HepG2 (cell line): Measurements from ENCODE around the gene TUBA4B. TPM values are rescaled to one million over a fixed set of nuclear protein-coding genes. Genes with fewer than 3 reads are reported as not detected.

Experiments used
- ELF1 ChIP-seq: sonication (generic); formaldehyde crosslinking; IDR thresholded peaks from 2 replicates; pipeline ENCODE4 v1.4.0; 2020; ENCODE audit warnings: missing genetic modification reagents
- HINFP ChIP-seq: sonication (generic); formaldehyde crosslinking; IDR thresholded peaks from 2 replicates; pipeline ENCODE4 v1.4.0; 2020; ENCODE audit warnings: low read depth, mild to moderate bottlenecking, missing genetic modification reagents
- HMGXB4 ChIP-seq, 2 experiments: sonication (generic) in 1 of 2; formaldehyde crosslinking in 1 of 2; IDR thresholded peaks; 2 replicates each; pipeline versions ENCODE4 v1.4.0 to v1.6.1; 2018 to 2020; ENCODE audit warnings: missing genetic modification reagents in 2 of 2, borderline replicate concordance in 1 of 2, low read depth in 1 of 2, mild to moderate bottlenecking in 1 of 2, missing biosample characterization in 1 of 2
- KDM1A ChIP-seq: IDR thresholded peaks from 2 replicates; pipeline ENCODE4 v1.6.1; 2016; ENCODE audit warnings: missing compliant biosample characterization
- MAFG ChIP-seq: sonication (generic); formaldehyde crosslinking; IDR thresholded peaks from 2 replicates; pipeline ENCODE4 v1.5.1; 2020; ENCODE audit warnings: mild to moderate bottlenecking, missing genetic modification reagents
- MIXL1 ChIP-seq: IDR thresholded peaks from 2 replicates; pipeline ENCODE4 v1.6.1; 2016
- MXD1 ChIP-seq: sonication (generic); formaldehyde crosslinking; IDR thresholded peaks from 2 replicates; pipeline ENCODE4 v1.4.0; 2020; ENCODE audit warnings: mild to moderate bottlenecking, missing genetic modification reagents
- NFAT5 ChIP-seq: sonication (generic); formaldehyde crosslinking; IDR thresholded peaks from 2 replicates; pipeline ENCODE4 v1.4.0; 2020; ENCODE audit warnings: missing genetic modification reagents
- ZFP91 ChIP-seq: sonication (generic); formaldehyde crosslinking; IDR thresholded peaks from 2 replicates; pipeline ENCODE4 v1.9.0; 2022; ENCODE audit warnings: missing genetic modification reagents, mild to moderate bottlenecking, borderline replicate concordance
- ZNF101 ChIP-seq: sonication (generic); formaldehyde crosslinking; IDR thresholded peaks from 2 replicates; pipeline ENCODE4 v1.4.0; 2020; ENCODE audit warnings: mild to moderate bottlenecking, low read depth, missing genetic modification reagents, borderline replicate concordance
- ZNF296 ChIP-seq: sonication (generic); formaldehyde crosslinking; conservative IDR thresholded peaks from 2 replicates; pipeline ENCODE4 v1.5.0; 2020; ENCODE audit warnings: mild to moderate bottlenecking, missing genetic modification reagents
- ZNF512B ChIP-seq: sonication (generic); formaldehyde crosslinking; IDR thresholded peaks from 2 replicates; pipeline ENCODE4 v1.5.1; 2020; ENCODE audit warnings: missing genetic modification reagents, mild to moderate bottlenecking, borderline replicate concordance
- ZNF589 ChIP-seq: sonication (generic); formaldehyde crosslinking; conservative IDR thresholded peaks from 2 replicates; pipeline ENCODE4 v1.8.0; 2022; ENCODE audit warnings: mild to moderate bottlenecking, moderate library complexity, missing genetic modification reagents
- polyA plus RNA-seq, 8 experiments: library from polyadenylated mRNA; depleted of rRNA in 3 of 8; stranded (reverse) in 7 of 8; unstranded in 1 of 8; fragments of >200 nt; fragmentation: Illumina TruSeq in 4 of 8; extraction: Trizol in 4 of 8; gene quantifications; 2 replicates each; pipeline versions ENCODE4 v1.2.1 to v1.2.3, GENCODE V29; 2011 to 2016; ENCODE audit warnings: low read depth in 4 of 8, missing spikeins in 1 of 8, mixed read lengths in 1 of 8; ENCODE audit not compliant: insufficient read depth in 1 of 8
- total RNA-seq, 5 experiments: library from RNA; depleted of rRNA; stranded (reverse); fragments of >200 nt; fragmentation: Illumina TruSeq; extraction: Trizol; gene quantifications; 2 replicates each; pipeline ENCODE4 v1.2.3, GENCODE V29; 2016; ENCODE audit warnings: low read depth in 1 of 5

Gene TUBA4B
- total and polyA plus RNA-seq, 2 of the 13 experiments (the other 11 are each of a cell fraction or from before 2014, with no cell fraction given) = 0.18 to 0.22 TPM

GRCh38 chr2:219207884-219208740 lies 44.9 kb upstream of the TUBA4B start (continued):
- TF ChIP-seq MXD1 = peak; percentile 10; the same call in 1 of the 2 replicates
- 0 out of 2 replicates have a peak, but pooled peaks have one; percentile 59 for TF ChIP-seq ZNF512B (CRISPR knock-in tag)
- TF ChIP-seq HMGXB4 (CRISPR knock-in tag; IDR thresholded peaks at IDR 0.05; ENCODE audit: borderline replicate concordance in 1 of 2, low read depth in 1 of 2) = peak; percentile 22 to 61; a peak in 2 of 4 replicates
- TF ChIP-seq HINFP (CRISPR knock-in tag) = no peak
- TF ChIP-seq ZNF589 (CRISPR knock-in tag) = no peak
- TF ChIP-seq ZNF296 (CRISPR knock-in tag) = peak; percentile 93
- peak; percentile 31 for TF ChIP-seq ELF1 (CRISPR knock-in tag)
- 0 out of 2 replicates have a peak, but pooled peaks have one; percentile 19 for TF ChIP-seq KDM1A (CRISPR knock-in tag)
- no peak for TF ChIP-seq ZNF101
- no peak for TF ChIP-seq NFAT5 (CRISPR knock-in tag)
- TF ChIP-seq MAFG = no peak
- TF ChIP-seq MIXL1 (CRISPR knock-in tag) = peak; percentile 66; the same call in 1 of the 2 replicates
- TF ChIP-seq ZFP91 (CRISPR knock-in tag) = peak; percentile 58
